Neural progenitor cell (in vitro differentiated cells): ENCODE results near the gene CCDC51. TPM values are rescaled to one million over a fixed set of nuclear protein-coding genes. Genes with fewer than 3 reads are reported as not detected.

Source experiments
- DNase-seq: peaks from one replicate; pipeline ENCODE4 v3.0.0-alpha.2; 2016; ENCODE audit warnings: low spot score
- H2AFZ ChIP-seq: fragments of 200-600 bp; sonication (generic); replicated peaks from 2 replicates; pipeline ENCODE4 v1.6.1; 2016; ENCODE audit warnings: antibody characterized with exemption
- H3F3A ChIP-seq: fragments of 200-600 bp; sonication (generic); 2 replicates; pipeline ENCODE4 v1.6.1; 2016; ENCODE audit warnings: antibody characterized with exemption, low read depth
- H3K27ac ChIP-seq: fragments of 200-600 bp; sonication (generic); 2 replicates; pipeline ENCODE4 v1.5.1; 2016; ENCODE audit warnings: mild to moderate bottlenecking
- H3K27me3 ChIP-seq: fragments of 200-600 bp; sonication (generic); 2 replicates; pipeline ENCODE4 v1.6.1; 2016; ENCODE audit warnings: mild to moderate bottlenecking, moderate library complexity
- H3K36me3 ChIP-seq: fragments of 200-600 bp; sonication (generic); 2 replicates; pipeline ENCODE4 v1.5.1; 2016
- H3K4me1 ChIP-seq: fragments of 200-600 bp; sonication (generic); 2 replicates; pipeline ENCODE4 v1.6.1; 2016; ENCODE audit warnings: mixed run types
- H3K4me2 ChIP-seq: fragments of 200-600 bp; sonication (generic); 2 replicates; pipeline ENCODE4 v1.6.1; 2016
- H3K4me3 ChIP-seq: fragments of 200-600 bp; sonication (generic); 2 replicates; pipeline ENCODE4 v1.5.1; 2016
- H3K79me2 ChIP-seq: fragments of 200-600 bp; sonication (generic); 2 replicates; pipeline ENCODE4 v1.6.1; 2016; ENCODE audit warnings: low read depth
- H3K9ac ChIP-seq: fragments of 200-600 bp; sonication (generic); 2 replicates; pipeline ENCODE4 v1.6.1; 2016
- H3K9me3 ChIP-seq: fragments of 200-600 bp; sonication (generic); 2 replicates; pipeline ENCODE4 v1.5.1; 2016; ENCODE audit warnings: low read depth
- H4K20me1 ChIP-seq: fragments of 200-600 bp; sonication (generic); 2 replicates; pipeline ENCODE4 v1.6.1; 2016; ENCODE audit warnings: low read depth
- H3K27ac Mint-ChIP-seq: 3 replicates; pipeline ENCODE4 v1.8.0; 2021; ENCODE audit warnings: mixed read lengths
- H3K27me3 Mint-ChIP-seq: 2 replicates; pipeline ENCODE4 v1.8.0; 2022; ENCODE audit warnings: low read depth, mild to moderate bottlenecking, inconsistent platforms, moderate library complexity, mixed read lengths; ENCODE audit not compliant: insufficient read depth
- H3K36me3 Mint-ChIP-seq: 3 replicates; pipeline ENCODE4 v1.8.0; 2021; ENCODE audit warnings: mixed read lengths
- H3K4me1 Mint-ChIP-seq: 3 replicates; pipeline ENCODE4 v1.8.0; 2021; ENCODE audit warnings: mixed read lengths
- H3K4me3 Mint-ChIP-seq: 3 replicates; pipeline ENCODE4 v1.8.0; 2021; ENCODE audit warnings: mild to moderate bottlenecking, moderate library complexity, mixed read lengths
- H3K9me3 Mint-ChIP-seq: 3 replicates; pipeline ENCODE4 v1.8.0; 2020; ENCODE audit warnings: mixed read lengths
- EZH2 ChIP-seq: fragments of 200-600 bp; sonication (generic); IDR thresholded peaks from 2 replicates; pipeline ENCODE4 v1.6.1; 2017; ENCODE audit warnings: antibody characterized with exemption, mild to moderate bottlenecking, moderate library complexity
- EZH2phosphoT487 ChIP-seq: fragments of 200-600 bp; sonication (generic); IDR thresholded peaks from 2 replicates; pipeline ENCODE4 v1.6.1; 2017; ENCODE audit warnings: antibody characterized with exemption
- total RNA-seq: library from RNA; depleted of rRNA; stranded (reverse); fragments of >200 nt; gene quantifications from 2 replicates; pipeline ENCODE4 v1.2.3, GENCODE V29; 2015; ENCODE audit warnings: low replicate concordance
- TF ChIP-seq, protein P1 (sequence below): fragments of 200-600 bp; sonication (generic); IDR thresholded peaks from 2 replicates; pipeline ENCODE4 v1.5.1; 2017; ENCODE audit warnings: antibody characterized with exemption, mild to moderate bottlenecking

CCDC51 gene
- total RNA-seq, 1 donor from 2014 or later = 13.9 TPM

DNA sequence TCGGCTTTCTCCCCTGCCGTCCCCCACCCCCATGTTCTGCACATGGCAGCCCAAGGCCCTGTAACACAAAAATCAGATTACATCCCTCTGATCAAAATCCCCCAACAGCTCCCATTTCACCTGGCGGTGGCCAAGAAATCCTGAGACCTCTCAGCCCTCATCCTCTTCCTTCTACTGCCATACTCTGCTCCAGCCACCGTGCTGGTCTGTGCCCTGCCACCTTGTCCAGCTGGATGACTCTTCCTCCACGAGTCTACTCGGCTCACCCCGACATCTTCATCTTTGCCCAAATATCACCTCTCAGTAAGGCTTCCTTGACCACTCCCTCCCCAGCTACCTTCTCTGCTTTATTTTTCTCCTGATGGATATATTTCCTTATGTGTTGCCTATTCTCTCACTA, 3.1 kb downstream of the CCDC51 start:
- peaks cover 26% of the 10 kb centered on the region for H3K4me1 ChIP-seq
- peaks cover 27% of the 10 kb centered on the region for H3K4me1 Mint-ChIP-seq
- H3K4me3 ChIP-seq = no peak overlapping the region
- H4K20me1 ChIP-seq = peaks cover 13% of the 10 kb centered on the region
- H3K79me2 ChIP-seq = peaks cover 51% of the 10 kb centered on the region
- no peak overlapping the region for H3K27ac ChIP-seq
- H3K4me3 Mint-ChIP-seq = no peak overlapping the region
- H3K36me3 Mint-ChIP-seq = peaks cover 4% of the 10 kb centered on the region
- no peak overlapping the region for H3K9ac ChIP-seq
- H3K27me3 ChIP-seq = no peaks in the 10 kb centered on the region
- H3K27me3 Mint-ChIP-seq = no peaks in the 10 kb centered on the region
- no peak overlapping the region for H3K27ac Mint-ChIP-seq
- no peaks in the 10 kb centered on the region for H3K9me3 Mint-ChIP-seq
- H2AFZ ChIP-seq = no peak overlapping the region
- no peak for DNase-seq
- H3K4me2 ChIP-seq = no peak overlapping the region
- H3K36me3 ChIP-seq = no peaks in the 10 kb centered on the region
- H3F3A ChIP-seq = peaks cover 58% of the 10 kb centered on the region
- TF ChIP-seq EZH2phosphoT487 (no peak), EZH2 (no peak)
- TF ChIP-seq, protein P1, sequence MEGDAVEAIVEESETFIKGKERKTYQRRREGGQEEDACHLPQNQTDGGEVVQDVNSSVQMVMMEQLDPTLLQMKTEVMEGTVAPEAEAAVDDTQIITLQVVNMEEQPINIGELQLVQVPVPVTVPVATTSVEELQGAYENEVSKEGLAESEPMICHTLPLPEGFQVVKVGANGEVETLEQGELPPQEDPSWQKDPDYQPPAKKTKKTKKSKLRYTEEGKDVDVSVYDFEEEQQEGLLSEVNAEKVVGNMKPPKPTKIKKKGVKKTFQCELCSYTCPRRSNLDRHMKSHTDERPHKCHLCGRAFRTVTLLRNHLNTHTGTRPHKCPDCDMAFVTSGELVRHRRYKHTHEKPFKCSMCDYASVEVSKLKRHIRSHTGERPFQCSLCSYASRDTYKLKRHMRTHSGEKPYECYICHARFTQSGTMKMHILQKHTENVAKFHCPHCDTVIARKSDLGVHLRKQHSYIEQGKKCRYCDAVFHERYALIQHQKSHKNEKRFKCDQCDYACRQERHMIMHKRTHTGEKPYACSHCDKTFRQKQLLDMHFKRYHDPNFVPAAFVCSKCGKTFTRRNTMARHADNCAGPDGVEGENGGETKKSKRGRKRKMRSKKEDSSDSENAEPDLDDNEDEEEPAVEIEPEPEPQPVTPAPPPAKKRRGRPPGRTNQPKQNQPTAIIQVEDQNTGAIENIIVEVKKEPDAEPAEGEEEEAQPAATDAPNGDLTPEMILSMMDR = no peak
- H3K9me3 ChIP-seq = no peaks in the 10 kb centered on the region

DNA sequence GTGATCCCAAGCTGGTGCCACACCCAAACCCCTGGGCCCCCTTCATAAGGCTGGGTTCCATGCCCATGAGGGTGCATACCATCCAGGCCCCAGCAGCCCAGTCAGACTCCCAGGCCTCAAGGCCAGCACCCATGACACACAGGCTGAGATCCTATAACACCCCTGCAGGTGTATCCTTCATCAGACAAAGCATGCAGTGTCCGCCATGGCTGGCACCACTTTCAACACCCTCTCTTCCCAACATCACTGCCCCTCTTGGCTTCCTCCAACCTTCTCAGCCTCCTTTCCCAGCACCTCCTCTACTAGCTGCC, 3.5 kb downstream of the CCDC51 start:
- H3K36me3 ChIP-seq = no peaks in the 10 kb centered on the region
- no peak overlapping the region for H3K4me3 ChIP-seq
- no peaks in the 10 kb centered on the region for H3K9me3 ChIP-seq
- TF ChIP-seq, protein P1 = no peak
- TF ChIP-seq EZH2phosphoT487 (no peak), EZH2 (no peak)
- H3K4me1 Mint-ChIP-seq = peaks cover 25% of the 10 kb centered on the region
- peaks cover 9% of the 10 kb centered on the region for H4K20me1 ChIP-seq
- H3K27ac ChIP-seq = no peak overlapping the region
- peaks cover 57% of the 10 kb centered on the region for H3F3A ChIP-seq
- H3K79me2 ChIP-seq = peaks cover 47% of the 10 kb centered on the region
- peaks cover 21% of the 10 kb centered on the region for H3K4me1 ChIP-seq
- H3K4me2 ChIP-seq = no peak overlapping the region
- no peaks in the 10 kb centered on the region for H3K27me3 ChIP-seq
- no peak overlapping the region for H3K4me3 Mint-ChIP-seq
- no peaks in the 10 kb centered on the region for H3K27me3 Mint-ChIP-seq
- H3K9me3 Mint-ChIP-seq = no peaks in the 10 kb centered on the region
- DNase-seq = no peak
- H3K36me3 Mint-ChIP-seq = peaks cover 5% of the 10 kb centered on the region
- H2AFZ ChIP-seq = no peak overlapping the region
- no peak overlapping the region for H3K9ac ChIP-seq
- no peak overlapping the region for H3K27ac Mint-ChIP-seq

DNA sequence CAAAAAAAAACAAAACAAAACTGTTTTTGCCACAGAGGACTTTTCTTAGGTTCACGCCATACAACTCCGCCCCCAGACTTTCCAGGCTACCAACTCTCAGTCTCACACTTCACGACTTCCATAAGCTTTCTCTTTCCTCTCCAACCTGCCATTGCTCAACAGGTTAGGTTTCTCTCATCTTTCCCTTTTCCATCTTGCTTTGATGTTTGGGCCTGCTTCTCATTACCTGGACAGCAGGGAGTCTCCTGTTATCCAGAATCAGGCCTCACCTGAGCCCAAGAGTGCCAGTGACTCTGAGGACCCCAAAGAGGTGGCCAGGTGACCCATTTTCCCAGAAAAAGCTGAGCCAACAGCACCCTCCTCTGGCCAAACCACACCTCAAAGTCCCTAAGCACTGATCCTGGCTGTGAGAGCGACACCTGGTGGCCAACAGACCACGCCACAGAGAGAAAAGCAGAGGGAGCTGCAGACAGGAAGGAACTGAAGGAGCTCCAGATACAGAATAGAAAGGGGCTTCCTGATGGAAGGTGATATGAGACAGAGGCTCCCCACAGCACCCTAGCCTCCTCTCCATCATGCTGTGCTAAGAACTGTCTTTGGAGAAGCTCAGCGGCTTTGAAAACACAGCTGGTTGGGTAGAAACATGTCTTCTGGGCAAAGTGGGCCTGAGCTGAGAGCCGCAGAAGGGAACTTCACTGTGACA, 4.0 kb downstream of the CCDC51 start:
- H3K4me3 ChIP-seq = no peak overlapping the region
- TF ChIP-seq, protein P1 = peak; percentile 100
- no peak for TF ChIP-seq EZH2phosphoT487
- no peak overlapping the region for H3K27ac Mint-ChIP-seq
- DNase-seq = peak; percentile 91
- peaks cover 4% of the 10 kb centered on the region for H4K20me1 ChIP-seq
- H3K27me3 Mint-ChIP-seq = no peaks in the 10 kb centered on the region
- peaks cover 4% of the 10 kb centered on the region for H3K36me3 Mint-ChIP-seq
- no peak overlapping the region for H3K4me2 ChIP-seq
- H3K79me2 ChIP-seq = peaks cover 42% of the 10 kb centered on the region
- no peaks in the 10 kb centered on the region for H3K9me3 Mint-ChIP-seq
- no peak overlapping the region for H2AFZ ChIP-seq
- peaks cover 26% of the 10 kb centered on the region for H3K4me1 Mint-ChIP-seq
- no peaks in the 10 kb centered on the region for H3K36me3 ChIP-seq
- H3K27ac ChIP-seq = no peak overlapping the region
- no peak overlapping the region for H3K9ac ChIP-seq
- no peaks in the 10 kb centered on the region for H3K27me3 ChIP-seq
- H3K4me3 Mint-ChIP-seq = no peak overlapping the region
- no peaks in the 10 kb centered on the region for H3K9me3 ChIP-seq
- H3F3A ChIP-seq = peaks cover 56% of the 10 kb centered on the region
- H3K4me1 ChIP-seq = peaks cover 16% of the 10 kb centered on the region
